Prostate gland (tissue), 2 donors: ENCODE data around the gene RPL12.

Source experiments
- POLR2AphosphoS5 ChIP-seq: sonication (generic); formaldehyde crosslinking; IDR thresholded peaks from one replicate; pipeline ENCODE4 v1.6.1; 2017; ENCODE audit warnings: antibody characterized with exemption
- TF ChIP-seq, protein P1 (sequence below), 4 experiments: fragments of 200-600 bp in 2 of 4; fragments of 450-650 bp in 2 of 4; sonication (generic) in 2 of 4; IDR thresholded peaks; 1 replicate in 3 of 4; 2 replicates in 1 of 4; pipeline ENCODE4 v1.5.1; 2016 to 2019; ENCODE audit warnings: antibody characterized with exemption in 4 of 4, mild to moderate bottlenecking in 2 of 4, moderate library complexity in 2 of 4

DNA sequence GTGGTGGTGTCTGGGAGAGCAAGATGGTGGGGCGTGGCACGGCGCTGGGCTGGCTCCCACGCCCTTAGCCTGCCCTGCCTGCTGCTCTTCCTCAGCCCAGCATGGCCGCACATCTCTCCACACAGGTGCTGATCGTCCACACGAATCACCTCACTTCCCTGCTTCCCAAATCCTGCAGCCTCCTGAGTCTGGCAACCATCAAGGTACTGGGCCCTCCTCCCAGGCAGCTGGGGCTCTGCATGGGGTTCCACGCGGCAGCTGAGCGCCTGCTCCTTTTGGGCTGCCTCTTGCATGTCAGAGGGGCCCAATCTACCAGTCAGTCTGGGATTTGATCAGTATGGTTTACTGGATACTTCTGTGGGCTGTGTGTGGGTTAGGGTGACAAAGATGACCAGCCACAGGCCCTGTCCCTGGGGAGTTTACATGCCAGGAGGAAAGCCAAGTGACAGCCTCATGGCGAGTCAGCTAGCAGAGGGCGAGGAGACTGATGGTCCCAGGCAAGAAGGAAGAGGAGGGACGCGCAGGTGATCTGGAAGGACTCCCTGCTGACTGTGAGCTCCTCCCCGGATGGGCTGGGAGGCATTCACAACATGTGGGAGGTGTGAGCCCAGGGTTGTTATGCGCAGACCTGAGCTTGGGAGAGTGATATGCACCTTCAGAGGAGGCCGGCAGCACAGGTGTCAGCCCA lies 6.1 kb upstream of the RPL12 start:
- no peak for TF ChIP-seq POLR2AphosphoS5
- TF ChIP-seq, protein P1, sequence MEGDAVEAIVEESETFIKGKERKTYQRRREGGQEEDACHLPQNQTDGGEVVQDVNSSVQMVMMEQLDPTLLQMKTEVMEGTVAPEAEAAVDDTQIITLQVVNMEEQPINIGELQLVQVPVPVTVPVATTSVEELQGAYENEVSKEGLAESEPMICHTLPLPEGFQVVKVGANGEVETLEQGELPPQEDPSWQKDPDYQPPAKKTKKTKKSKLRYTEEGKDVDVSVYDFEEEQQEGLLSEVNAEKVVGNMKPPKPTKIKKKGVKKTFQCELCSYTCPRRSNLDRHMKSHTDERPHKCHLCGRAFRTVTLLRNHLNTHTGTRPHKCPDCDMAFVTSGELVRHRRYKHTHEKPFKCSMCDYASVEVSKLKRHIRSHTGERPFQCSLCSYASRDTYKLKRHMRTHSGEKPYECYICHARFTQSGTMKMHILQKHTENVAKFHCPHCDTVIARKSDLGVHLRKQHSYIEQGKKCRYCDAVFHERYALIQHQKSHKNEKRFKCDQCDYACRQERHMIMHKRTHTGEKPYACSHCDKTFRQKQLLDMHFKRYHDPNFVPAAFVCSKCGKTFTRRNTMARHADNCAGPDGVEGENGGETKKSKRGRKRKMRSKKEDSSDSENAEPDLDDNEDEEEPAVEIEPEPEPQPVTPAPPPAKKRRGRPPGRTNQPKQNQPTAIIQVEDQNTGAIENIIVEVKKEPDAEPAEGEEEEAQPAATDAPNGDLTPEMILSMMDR (IDR thresholded peaks at IDR 0.05) = no peak
